GM18499 (cell line): ENCODE measurements around the gene CRYBG3.
A peak's percentile ranks its signal among the peaks of the same experiment; 100 is the strongest.

Experiments
- ATAC-seq: cut with Tn5 transposase; IDR thresholded peaks from one replicate; pipeline ENCODE4 v1.9.1; 2021; ENCODE audit warnings: moderate number of reproducible peaks; ENCODE audit not compliant: insufficient read depth, unreplicated experiment

The CRYBG3 gene

DNA sequence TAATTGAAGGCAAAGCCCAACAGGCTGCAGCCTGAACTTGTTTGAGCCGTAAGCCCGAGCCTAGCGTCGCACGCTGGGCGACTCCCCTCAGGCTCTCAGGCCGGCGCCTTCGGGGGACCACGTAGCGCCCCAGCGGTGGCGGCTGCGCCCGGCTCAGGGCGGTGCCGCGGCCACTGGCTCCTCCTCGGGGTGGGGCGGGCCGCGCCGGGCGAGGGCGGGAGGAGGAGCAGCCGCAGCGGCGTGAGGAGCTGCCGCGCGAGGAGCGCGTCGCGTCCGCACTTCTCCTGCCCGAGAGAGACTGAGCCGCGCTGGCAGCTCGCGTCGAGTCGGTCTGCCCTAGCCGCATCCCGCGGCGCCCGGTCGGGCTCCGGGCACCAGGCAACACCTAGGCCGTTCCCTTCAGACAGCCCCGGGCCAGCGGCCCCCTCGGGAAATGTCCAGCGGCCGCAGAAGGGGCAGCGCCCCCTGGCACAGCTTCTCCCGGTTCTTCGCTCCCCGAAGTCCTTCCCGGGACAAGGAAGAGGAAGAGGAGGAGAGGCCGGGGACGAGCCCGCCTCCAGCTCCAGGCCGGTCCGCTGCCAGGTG lies at the start of gene CRYBG3:
CRYBG3 (plus strand) TSS at position 238 of the 585 bp plus-strand sequence; CDS start at position 434, 196 bp downstream.
- peak; percentile 85 for ATAC-seq

DNA sequence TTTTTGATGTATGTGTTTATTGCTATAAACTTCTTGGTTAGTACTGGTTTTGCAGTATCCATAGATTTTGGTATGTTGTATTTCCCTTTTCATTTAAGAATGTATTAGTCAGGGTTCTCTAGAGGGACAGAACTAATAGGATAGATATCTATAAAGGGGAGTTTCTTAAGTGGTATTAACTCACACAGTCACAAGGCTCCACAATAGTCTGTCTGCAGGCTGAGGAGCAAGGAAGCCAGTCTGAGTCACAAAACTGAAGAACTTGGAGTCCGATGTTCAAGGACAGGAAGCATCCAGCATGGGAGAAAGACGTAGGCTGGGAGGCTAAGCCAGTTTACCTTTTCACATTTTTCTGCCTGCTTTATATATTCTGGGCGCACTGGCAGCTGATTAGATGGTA lies 48.9 kb upstream of the CRYBG3 start:
- ATAC-seq, result no peak

DNA sequence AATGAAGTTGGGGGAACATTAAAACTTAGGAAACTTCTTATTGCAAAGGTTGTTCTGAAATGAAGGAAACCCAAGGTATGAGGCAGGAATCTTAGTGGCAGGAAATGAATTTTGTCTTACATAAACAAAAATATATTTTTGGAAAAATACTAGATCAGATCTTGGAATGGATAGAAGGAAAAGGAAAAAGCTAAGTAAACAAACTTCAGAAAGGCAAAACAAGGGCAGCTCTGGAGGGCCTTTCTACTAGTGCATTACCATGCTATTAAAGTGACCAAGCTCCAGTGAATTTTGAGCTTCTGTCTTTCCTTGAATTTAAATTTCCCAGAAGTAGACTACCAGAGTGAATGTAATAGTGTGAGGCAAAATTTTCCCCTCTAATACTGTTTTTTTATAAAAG lies 43.7 kb upstream of the CRYBG3 start:
- no peak for ATAC-seq

DNA sequence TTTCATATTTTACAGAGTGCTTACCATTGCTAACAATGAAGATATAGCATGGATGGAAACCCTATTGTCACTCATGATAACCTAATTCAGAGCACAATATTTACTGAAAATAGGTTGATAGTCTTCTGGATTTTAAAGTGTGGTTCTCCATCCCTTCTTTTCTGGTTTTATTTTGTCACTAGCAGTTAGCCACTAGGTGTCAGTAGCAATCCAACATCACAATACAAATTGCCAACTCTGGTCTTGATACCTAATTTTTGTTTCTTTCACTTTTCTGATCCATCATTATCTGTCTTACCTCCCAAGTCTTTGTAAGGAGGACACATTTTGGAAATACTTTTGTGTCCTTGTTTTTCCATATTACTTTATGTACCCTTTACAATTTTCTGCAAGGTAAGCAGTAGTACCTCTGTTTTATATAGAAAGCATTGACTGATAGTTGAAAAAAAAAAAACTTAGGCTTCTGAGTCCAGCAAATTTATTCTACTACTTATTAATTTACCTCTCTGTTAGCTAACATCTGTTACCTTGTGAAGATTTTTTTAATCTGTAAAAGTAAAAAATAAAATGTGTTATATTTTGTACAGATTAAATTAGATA lies 28.3 kb upstream of the CRYBG3 start:
- no peak for ATAC-seq

DNA sequence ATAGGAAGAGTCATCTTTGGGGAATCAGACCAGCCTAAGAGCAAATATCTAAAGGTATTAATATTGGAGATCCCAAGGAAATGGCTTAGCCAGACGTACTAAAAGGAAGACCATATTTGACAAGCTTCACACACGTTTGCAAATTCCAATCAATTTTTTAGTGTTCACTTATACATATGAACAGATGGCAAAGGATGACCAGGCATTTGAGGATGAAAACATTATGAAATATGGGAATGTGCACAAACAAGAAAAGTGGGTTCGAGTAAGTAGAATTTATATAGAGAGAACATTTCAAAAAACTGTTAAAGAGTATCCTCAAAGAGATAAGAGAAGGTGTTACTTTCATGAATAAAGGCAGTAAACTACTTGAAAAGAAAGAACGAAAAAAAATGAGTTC lies 25.9 kb upstream of the CRYBG3 start:
- ATAC-seq, result no peak

DNA sequence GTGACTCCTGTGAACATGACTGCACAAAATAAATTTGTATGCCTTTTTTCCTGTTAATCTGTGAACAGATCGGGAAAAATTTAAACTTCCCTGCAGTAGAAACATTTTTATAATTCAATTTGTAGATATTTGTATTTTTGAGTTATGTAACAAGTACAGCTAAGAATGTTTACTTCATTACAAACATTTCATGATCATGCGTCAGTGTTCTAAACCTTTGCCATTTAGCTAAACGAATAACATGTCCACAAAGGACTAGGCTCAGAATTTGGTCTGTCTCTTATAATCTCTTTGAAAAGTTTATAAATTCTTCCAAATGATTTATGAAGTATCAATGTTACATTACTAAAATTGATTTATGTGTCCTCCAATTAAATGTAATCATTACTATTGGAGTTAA lies 17.3 kb upstream of the CRYBG3 start:
- ATAC-seq, result no peak

DNA sequence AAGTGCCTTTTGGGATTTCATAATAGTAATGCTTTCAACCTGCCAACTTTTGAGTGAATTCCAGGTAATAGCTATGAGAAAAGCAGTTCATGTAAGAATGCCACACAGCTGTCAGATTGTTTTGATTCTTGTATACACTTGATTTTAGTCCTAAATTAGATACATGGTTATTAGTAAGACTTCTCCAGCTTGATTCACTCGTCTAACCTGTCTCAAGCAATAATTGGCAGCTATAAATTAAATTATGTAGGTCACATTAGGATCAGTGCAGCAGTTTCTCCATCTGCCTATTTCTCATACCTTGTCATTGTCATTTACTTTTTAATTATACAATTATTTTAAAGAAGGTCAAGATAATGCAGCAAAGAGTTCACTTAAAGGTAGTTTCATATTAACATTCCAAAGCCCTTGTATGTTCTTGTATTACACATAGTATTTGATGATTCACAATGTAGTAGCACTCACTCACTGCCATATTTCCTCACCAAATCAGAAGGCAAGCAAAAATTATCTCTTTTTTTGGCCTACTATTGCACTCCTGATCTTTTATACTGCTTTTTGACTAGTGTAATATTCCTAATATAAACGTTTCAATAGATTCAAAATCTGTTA lies 10.9 kb upstream of the CRYBG3 start:
- ATAC-seq, result no peak

DNA sequence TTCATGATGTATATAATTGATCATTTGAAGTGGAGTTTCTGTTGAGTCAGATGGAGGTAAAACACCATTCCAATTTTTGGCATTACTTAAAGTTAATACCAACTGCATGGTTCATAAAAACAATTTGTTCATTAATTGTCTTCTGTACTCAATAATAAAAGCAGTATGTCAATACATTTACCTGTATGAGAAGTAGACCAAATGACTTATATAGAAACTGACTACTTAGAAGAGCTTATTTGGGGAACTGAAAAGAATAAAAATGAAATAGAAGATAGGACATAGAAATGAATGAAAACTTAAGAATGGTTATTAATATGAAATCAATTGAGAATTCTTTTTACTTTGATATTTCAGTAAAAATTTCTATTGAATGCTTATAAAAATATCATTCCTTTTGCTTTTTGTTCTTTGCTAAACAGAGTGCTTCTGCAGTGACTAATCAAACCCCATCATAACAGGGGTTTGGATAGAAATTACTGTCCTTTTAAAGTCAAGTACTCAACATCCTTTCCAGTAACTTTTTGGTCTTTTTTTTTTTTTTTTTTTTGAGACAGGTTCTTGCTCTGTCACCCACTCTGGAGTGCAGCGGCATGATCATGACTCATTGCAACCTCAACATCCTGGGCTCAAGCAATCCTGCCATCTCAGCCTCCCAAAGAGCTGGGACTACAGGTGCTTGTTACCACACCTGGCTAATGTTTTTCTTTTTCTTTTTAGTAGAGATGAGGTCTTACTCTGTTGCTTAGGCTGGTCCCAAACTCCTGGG lies 6.5 kb upstream of the CRYBG3 start:
- peak; percentile 61 for ATAC-seq

DNA sequence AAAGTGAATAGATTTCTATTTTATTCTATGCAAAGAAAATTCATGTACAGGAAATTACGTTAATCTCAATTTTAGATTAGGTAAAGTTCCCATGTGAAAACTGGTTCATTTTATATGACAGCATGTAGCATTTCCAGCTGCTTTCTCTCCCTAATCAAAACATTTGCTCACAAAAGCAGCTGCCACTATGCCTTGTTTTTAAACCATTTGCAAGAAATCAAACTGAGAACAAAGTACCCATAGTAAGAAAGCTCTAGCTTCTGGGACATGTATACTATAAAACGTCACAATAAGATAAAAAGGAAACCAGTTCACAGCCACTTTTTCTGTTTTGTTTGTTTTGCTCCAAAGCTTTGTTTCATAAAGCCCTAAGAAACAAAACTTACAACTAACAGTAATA lies 5.0 kb upstream of the CRYBG3 start:
- no peak for ATAC-seq

DNA sequence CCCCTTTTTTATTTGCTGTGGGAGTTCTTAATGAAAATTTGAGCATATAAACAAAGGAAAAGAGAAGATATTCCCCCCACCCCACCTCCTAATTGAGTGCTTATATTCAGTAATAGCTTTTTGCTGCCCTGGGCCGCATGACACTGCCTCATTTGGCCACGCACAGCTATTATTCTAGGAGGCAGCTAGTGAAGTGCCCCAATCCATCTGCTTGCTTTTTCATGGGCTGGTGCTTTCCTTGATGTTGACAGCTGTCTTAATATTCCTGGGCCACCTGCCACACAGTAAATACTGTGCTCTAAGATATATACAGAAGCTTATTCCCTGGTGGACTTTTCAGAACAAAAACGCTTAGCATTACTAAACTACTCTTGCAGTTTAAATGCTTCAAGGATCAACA lies 3.8 kb upstream of the CRYBG3 start:
- ATAC-seq, result no peak

DNA sequence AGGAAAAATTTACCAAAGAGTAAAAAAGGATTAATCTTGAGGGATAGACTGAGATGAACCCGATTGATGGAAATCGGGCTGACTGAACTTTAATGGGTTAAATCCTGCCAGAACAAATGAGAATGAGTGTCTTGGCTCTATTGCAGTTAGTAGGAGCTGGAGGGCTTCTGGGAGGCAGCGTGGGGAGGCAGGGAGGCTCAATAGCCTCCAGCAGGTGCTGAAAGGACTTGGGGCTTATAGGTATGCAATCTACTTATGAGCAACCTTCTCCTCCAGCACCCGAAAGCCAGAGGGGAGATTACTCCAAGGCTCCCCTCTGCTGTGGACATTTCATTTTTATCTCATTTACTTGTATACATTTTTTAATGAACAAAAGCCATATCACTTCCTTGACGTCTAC lies 1.0 kb upstream of the CRYBG3 start:
- ATAC-seq, result no peak

DNA sequence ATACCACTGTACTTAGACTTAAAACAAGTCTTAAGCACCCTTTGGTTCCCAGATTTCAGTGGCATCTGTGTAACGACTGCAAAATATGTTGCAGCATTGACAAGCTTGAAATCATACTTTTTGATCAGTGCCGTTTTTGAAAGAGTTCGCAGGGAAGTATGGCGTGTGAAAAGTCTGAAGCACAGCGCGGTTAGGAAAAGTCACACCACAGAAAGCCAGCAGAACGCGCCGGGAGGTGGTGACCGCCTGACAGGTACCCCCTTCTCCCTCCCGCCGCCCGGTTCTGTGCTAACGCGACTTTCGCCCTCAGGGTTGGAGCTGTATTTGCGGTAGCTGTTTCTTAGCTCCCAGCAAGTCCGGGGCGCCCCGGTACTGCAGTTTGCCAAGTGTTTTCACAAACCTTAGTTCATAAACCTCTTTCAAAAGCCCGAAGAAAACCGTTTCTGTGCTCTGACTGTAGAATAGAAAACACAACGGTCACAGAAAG lies 481 bp upstream of the CRYBG3 start:
- ATAC-seq, result peak; percentile 45

DNA sequence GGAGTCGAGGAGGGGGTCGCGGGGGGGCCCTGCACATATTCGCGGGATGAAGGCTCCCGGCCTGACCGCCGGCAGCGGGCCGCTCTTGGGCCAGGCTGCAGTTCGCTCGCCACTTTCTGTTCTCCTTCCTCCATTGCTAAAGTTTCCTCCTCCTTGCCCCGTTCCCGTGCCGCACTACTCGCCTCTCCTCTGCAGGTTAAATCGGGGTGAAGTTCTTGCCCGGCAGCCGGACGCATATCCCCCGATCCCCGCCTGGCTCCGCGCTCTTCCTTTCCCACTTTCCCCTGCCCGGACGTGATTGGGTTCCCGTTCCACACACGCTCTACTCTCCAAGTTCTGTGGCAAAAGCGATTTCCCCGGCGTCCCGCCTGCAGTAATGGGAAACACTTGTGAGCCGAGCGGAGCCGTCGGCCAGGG lies 556 bp downstream of the CRYBG3 start:
- peak; percentile 4 for ATAC-seq

DNA sequence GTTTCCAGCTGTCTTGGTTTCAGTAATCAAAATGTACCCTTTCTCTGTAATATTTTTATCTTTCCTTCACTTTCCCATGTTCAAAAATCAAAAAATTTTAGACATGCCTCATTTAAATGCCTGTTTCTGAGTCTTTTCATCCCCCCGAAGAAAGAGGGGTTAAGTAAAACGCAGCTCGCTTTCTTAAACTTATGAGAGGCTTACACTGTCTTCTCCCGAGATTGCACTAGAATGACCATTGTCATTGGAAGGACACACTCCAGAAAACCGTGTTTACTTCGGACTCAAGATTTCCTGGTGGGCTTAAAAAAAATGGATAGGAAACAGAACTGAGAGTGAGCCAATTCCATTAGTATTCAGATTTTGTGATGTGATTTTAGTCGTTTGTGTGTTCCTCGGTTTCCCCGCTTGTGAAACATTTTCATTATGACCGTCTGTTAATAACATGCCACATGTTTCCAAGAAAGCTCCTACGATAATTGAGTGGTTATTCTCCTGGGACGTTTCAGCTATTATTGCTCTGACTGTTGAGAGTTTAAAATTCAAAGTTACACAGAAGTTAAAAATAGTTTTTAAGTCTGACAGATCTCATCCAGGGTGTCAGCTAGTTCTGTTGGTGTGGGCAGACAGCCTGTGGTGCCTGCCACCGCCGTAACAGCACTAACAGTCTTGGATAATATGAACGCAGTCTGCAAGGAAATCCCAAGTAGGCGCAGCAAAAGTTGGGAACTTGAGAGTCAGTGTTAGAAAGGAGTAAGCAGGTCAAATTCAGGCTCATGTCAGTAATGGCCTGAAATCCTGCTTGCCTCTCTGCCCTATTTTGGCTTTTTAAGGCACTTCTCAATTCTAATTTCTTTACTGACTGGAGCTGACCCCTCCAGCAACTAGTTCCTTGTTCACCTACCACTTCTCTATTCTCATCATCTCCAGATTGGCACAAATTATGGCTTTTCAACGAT lies 1.5 kb downstream of the CRYBG3 start:
- no peak for ATAC-seq

DNA sequence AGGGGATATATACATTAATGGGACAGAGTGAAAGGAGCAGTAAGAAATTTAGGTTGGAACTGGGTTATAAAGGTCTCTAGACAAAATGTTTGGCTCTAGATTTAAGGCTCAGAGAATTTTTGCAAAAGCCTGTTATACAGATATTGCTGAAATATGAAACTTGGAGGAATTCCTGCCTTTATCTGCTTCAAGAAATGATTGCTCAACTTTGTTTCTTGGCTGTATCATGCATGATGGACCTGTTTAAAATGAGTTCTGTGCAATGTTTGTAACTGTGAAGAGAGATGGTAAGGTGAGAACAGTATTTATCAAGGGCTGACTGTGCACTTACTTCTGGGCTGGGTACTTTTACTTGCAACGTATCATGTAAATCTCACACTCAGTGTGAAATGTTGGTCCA lies 3.3 kb downstream of the CRYBG3 start:
- no peak for ATAC-seq

DNA sequence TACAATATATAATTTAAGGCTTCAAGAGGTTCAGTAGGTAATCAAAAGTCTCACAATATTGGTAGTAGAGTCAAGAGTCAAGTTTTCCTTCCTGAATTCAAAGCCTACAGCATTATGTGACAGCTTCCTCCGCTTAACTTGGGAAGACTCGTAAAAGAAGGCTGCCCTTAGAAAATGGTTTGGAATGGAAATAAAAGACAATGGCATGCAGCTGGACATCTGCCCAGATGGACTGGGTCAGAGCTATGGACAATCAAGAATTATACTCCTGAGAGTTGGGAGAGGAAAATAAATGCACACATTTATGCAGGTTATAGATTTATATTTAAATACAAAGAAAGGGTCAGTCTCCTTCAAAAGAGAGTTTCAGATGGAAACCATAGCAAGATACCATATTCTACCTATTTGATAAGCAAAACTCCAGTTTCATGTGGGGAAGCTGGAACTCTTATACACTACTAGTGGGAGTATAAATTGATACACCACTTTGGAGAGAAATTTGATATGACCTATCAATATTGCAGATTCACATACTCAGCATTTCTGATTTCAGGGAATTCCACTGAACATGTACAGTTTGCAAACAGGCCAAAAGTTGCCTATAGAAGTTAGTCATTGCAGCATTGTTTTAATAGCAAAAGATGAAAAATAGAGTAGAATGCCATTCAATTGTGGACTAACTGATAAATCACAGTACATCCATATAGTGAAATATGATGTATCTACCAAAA lies 6.1 kb downstream of the CRYBG3 start:
- ATAC-seq, result no peak

DNA sequence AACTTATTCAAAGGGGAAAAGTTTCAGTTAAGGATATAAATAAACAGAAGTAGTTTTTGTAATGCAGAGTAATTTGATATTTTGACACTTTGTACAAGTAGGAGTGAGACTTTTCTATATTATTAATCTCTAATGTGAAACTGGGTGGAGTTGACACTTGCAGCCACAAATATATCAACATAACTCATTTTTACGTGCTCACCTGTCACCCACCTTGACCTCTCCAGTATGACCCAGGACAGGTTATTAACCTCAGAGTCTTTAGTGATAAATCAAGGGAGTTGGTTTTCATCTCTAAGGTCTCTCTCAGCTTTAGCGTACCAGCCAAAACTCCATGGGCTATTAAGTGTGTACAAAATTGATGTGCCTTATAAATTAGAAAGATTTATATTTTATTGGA lies 7.4 kb downstream of the CRYBG3 start:
- ATAC-seq, result no peak

DNA sequence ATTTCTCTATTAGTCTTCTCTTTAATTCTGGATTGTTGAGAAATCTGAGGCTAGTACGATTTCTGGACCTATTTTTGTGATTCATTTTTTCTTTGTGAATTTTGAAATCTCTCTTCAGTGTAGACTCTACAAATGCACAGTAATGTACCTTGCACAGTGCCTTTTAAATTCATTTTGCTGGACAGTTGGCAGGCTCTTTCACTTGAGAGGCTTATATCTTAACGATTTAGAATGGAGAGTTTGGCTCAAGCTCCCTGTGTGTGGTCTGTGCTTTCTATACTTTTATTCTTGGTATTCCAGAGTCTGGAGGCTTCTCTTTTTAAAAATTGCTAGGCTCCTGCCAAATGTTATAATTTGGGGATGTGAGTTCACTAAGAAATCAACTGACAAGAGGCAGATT lies 8.8 kb downstream of the CRYBG3 start:
- no peak for ATAC-seq

DNA sequence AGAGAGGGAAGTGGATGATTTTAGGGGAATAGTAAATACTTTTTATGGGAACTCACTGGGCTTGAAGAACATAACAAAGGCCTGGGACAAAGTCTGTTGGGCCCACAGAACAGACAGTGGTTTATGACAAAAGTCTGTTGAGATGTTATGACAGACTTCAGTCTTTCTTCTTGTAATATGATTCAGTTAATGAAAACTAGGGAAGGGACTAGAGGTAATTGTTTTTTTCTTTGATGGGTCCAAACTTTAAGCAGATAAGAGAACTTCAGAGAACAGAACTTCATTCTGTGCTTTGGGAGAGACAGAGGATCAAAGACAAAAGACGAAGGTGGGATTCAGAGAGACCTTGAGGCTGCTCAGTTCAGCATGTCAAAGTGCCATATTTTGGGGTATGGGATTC lies 9.3 kb downstream of the CRYBG3 start:
- no peak for ATAC-seq
